Left renal pelvis (tissue), 4 donors: ENCODE measurements around the gene LCE2A. TPM values are rescaled to one million over a fixed set of nuclear protein-coding genes. Genes with fewer than 3 reads are reported as not detected.

Experiments used
- DNase-seq, 4 donors: peaks; one replicate each; pipeline ENCODE4 v3.0.0-alpha.2; 2013; ENCODE audit warnings: low read depth in 4 of 4, low spot score in 3 of 4
- polyA plus RNA-seq, 4 donors: library from polyadenylated mRNA; unstranded; fragments of 120-200 nt; gene quantifications; one replicate each; pipeline ENCODE4 v1.2.1, GENCODE V29; 2013; ENCODE audit not compliant: insufficient read length in 4 of 4

LCE2A gene
- polyA plus RNA-seq, 4 donors, result not detected

DNA sequence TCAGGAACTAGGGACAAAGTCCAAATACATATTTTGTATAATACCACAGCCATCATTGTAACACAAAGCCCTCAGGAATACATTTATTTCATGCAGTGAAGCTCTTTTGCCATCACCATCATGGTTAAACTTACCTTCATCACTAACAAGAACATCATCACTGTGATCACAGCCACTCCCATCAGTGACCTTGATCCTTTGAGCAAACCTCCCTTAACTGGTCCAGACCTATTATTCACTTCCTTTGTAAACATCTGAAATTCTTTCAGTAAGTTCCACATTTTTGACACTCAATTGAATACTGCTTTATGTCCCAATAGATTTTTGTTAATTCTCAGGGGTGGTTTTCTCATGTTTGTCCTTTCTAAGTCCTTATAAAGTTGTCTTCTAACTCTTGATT is 43.5 kb downstream of the LCE2A start:
- no peak for DNase-seq

DNA sequence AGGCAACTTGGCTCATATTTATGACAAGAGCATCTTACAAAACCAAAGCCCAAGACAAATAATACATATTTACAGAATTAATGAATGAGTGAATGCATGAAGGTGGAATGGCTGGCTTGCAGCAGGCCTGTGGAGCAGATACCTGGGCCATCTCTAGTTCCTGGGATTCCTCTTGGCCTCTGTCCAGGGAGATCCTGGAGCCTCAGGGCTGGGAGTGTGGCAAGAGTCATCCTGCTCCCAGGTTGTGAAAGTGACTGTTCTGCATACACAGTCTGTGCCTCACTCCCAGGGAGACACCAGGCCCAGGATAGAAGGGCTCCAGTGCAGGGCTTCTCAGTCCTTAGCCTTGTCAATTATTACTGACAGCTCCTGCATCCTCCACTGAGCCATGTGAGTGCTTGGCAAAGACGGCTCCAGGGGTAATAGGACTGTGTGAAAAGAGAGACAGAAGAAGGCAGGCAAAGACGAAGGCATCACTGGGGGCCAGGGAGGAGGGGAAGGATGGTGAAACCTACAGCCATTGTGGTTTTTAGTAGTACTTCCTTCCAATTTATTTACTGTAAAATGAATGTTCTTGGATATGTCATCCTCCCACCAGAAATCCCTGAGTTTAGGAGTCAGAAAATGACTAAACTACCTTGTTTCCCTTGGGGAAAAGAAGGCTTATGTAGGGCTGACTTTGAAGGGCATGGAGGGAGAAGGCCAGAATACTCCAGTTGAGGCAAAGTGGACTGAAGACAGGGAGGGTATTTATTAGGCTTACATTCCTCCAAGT is 45.4 kb downstream of the LCE2A start:
- DNase-seq, result no peak

GRCh38 chr1:152745289-152745704 is 47.2 kb downstream of the LCE2A start:
- DNase-seq, result no peak

DNA sequence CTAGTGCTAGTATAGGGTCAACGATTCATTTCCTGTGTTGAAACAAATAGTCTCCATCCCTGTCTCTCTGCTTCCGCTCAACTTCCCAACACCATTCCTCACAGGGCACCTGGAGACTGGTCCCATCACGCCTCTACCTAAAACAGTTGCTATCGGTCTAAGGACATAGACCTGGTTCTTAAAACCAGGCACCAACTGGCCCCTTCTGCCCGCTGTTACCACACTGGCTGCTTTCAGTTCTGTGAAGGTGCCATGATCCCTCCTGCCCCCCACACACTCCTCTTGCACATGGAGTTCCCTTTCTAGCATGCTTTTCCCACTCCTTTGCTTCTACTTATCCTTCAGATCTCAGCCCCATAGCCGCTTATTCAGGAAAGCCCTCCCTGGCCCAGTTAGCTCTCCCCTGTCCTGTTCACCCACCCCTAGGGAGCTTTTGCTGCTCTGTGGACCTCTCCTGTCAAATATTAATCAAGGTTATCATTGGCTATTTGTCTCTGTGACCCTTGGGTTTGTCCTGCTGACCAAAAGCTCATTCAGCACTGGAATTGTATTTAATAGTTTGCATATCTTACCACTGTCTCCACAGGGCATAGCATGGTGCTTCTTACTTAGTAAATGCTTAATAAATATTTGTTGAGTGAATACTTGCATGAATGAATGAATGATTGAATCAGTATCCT is 47.8 kb downstream of the LCE2A start:
- DNase-seq, result no peak

GRCh38 chr1:152747831-152748230 is 49.7 kb downstream of the LCE2A start:
- no peak for DNase-seq

Other genes with a start within 250 kb of the LCE2A start
- not detected for gene LCE5A, start 187.5 kb upstream of the LCE2A start, polyA plus RNA-seq
- gene CRCT1, start 183.9 kb upstream of the LCE2A start, polyA plus RNA-seq, result not detected
- not detected for gene LCE3E, start 131.6 kb upstream of the LCE2A start, polyA plus RNA-seq
- gene LCE3D, start 117.8 kb upstream of the LCE2A start, polyA plus RNA-seq, result not detected
- gene LCE3C, start 98.1 kb upstream of the LCE2A start, polyA plus RNA-seq, result not detected
- gene LCE3B, start 84.5 kb upstream of the LCE2A start, polyA plus RNA-seq, result not detected
- gene LCE3A, start 75.2 kb upstream of the LCE2A start, polyA plus RNA-seq, result not detected
- not detected for gene LCE2D, start 35.0 kb upstream of the LCE2A start, polyA plus RNA-seq
- not detected for gene LCE2C, start 23.1 kb upstream of the LCE2A start, polyA plus RNA-seq
- gene LCE2B, start 12.2 kb upstream of the LCE2A start, polyA plus RNA-seq, result not detected
- not detected for gene LCE4A, start 9.8 kb downstream of the LCE2A start, polyA plus RNA-seq
- not detected for gene KPRP, start 59.7 kb downstream of the LCE2A start, polyA plus RNA-seq
- gene LCE1F, start 76.8 kb downstream of the LCE2A start, polyA plus RNA-seq, result not detected
- gene LCE1E, start 87.9 kb downstream of the LCE2A start, polyA plus RNA-seq, result not detected
- gene LCE1D, start 98.4 kb downstream of the LCE2A start, polyA plus RNA-seq, result not detected
- not detected for gene LCE1C, start 108.3 kb downstream of the LCE2A start, polyA plus RNA-seq
- not detected for gene LCE1B, start 113.6 kb downstream of the LCE2A start, polyA plus RNA-seq
- gene LCE1A, start 129.1 kb downstream of the LCE2A start, polyA plus RNA-seq, result not detected
- not detected for gene LCE6A, start 144.5 kb downstream of the LCE2A start, polyA plus RNA-seq
- gene LCE7A, start 161.7 kb downstream of the LCE2A start, polyA plus RNA-seq, result not detected
- gene SMCP, start 180.0 kb downstream of the LCE2A start, polyA plus RNA-seq, result not detected
- gene IVL, start 210.2 kb downstream of the LCE2A start, polyA plus RNA-seq, result under 1 TPM in 3 of 4 donors, not detected in 1; 0.13 to 0.62 (median 0.37) TPM
- gene SPRR5, start 248.9 kb downstream of the LCE2A start, polyA plus RNA-seq, result not detected